GM23338 (cell line): ENCODE data around the gene VPREB3. TPM values are rescaled to one million over a fixed set of nuclear protein-coding genes. Genes with fewer than 3 reads are reported as not detected.

ENCODE experiments used
- ATAC-seq: fragments of 200-7000 bp; cut with Tn5 transposase; 3 replicates; pipeline ENCODE4 v1.9.1; 2020
- DNase-seq: peaks from one replicate; pipeline ENCODE4 v3.0.0-alpha.2; 2015; ENCODE audit warnings: low spot score
- H2AFZ ChIP-seq: fragments of 200-600 bp; sonication (generic); 2 replicates; pipeline ENCODE4 v1.8.0; 2016; ENCODE audit warnings: antibody characterized with exemption, mild to moderate bottlenecking, moderate library complexity
- H3F3A ChIP-seq: fragments of 200-600 bp; sonication (generic); replicated peaks from 2 replicates; pipeline ENCODE4 v1.8.0; 2017; ENCODE audit warnings: antibody characterized with exemption, mixed run types, low read depth
- H3K27ac ChIP-seq: fragments of 200-600 bp; sonication (generic); 2 replicates; pipeline ENCODE4 v1.6.1; 2016; ENCODE audit warnings: low read depth
- H3K27me3 ChIP-seq: fragments of 200-600 bp; sonication (generic); 2 replicates; pipeline ENCODE4 v1.8.0; 2016; ENCODE audit warnings: mild to moderate bottlenecking, mixed run types, moderate library complexity; ENCODE audit not compliant: insufficient read depth
- H3K36me3 ChIP-seq: fragments of 200-600 bp; sonication (generic); 2 replicates; pipeline ENCODE4 v1.8.0; 2016; ENCODE audit warnings: mild to moderate bottlenecking; ENCODE audit not compliant: insufficient read depth
- H3K4me1 ChIP-seq: fragments of 200-600 bp; sonication (generic); 2 replicates; pipeline ENCODE4 v1.8.0; 2016; ENCODE audit warnings: mild to moderate bottlenecking, moderate library complexity; ENCODE audit not compliant: insufficient read depth
- H3K4me2 ChIP-seq: fragments of 200-600 bp; sonication (generic); 2 replicates; pipeline ENCODE4 v1.7.1; 2017; ENCODE audit warnings: mixed run types
- H3K4me3 ChIP-seq: fragments of 200-600 bp; sonication (generic); 2 replicates; pipeline ENCODE4 v1.6.1; 2016; ENCODE audit warnings: mixed run types
- H3K79me2 ChIP-seq: fragments of 200-600 bp; sonication (generic); replicated peaks from 2 replicates; pipeline ENCODE4 v1.8.0; 2017; ENCODE audit warnings: mild to moderate bottlenecking; ENCODE audit not compliant: insufficient read depth
- H3K9me2 ChIP-seq: fragments of 200-600 bp; sonication (generic); 2 replicates; pipeline ENCODE4 v1.8.0; 2017; ENCODE audit not compliant: insufficient read depth
- H4K20me1 ChIP-seq: fragments of 200-600 bp; sonication (generic); replicated peaks from 2 replicates; pipeline ENCODE4 v1.8.0; 2017; ENCODE audit warnings: mild to moderate bottlenecking; ENCODE audit not compliant: insufficient read depth
- H3K27ac Mint-ChIP-seq: 2 replicates; pipeline ENCODE4 v1.8.0; 2020; ENCODE audit warnings: inconsistent platforms, mild to moderate bottlenecking, moderate library complexity, mixed read lengths
- H3K27me3 Mint-ChIP-seq: 3 replicates; pipeline ENCODE4 v1.8.0; 2022; ENCODE audit warnings: low read depth, mild to moderate bottlenecking, moderate library complexity, mixed read lengths, inconsistent platforms; ENCODE audit not compliant: insufficient read depth, poor library complexity
- H3K36me3 Mint-ChIP-seq: 3 replicates; pipeline ENCODE4 v1.8.0; 2021; ENCODE audit warnings: low read depth, mild to moderate bottlenecking, inconsistent platforms, moderate library complexity, mixed read lengths
- H3K4me1 Mint-ChIP-seq: 3 replicates; pipeline ENCODE4 v1.8.0; 2020; ENCODE audit warnings: mild to moderate bottlenecking, inconsistent platforms, mixed read lengths
- H3K4me3 Mint-ChIP-seq: 3 replicates; pipeline ENCODE4 v1.8.0; 2021; ENCODE audit warnings: moderate library complexity, mild to moderate bottlenecking, inconsistent platforms, mixed read lengths
- H3K9me3 Mint-ChIP-seq: 3 replicates; pipeline ENCODE4 v1.8.0; 2020; ENCODE audit warnings: moderate library complexity, mild to moderate bottlenecking, inconsistent platforms, mixed read lengths
- EZH2phosphoT487 ChIP-seq: fragments of 200-600 bp; sonication (generic); IDR thresholded peaks from one replicate; pipeline ENCODE4 v1.8.1; 2018; ENCODE audit warnings: antibody characterized with exemption; ENCODE audit not compliant: unreplicated experiment
- JUNB ChIP-seq: IDR thresholded peaks from one replicate; pipeline ENCODE4 v1.6.1; 2016; ENCODE audit warnings: antibody characterized with exemption; ENCODE audit not compliant: unreplicated experiment
- NANOG ChIP-seq: IDR thresholded peaks from 2 replicates; pipeline ENCODE4 v1.6.1; 2016; ENCODE audit warnings: antibody characterized with exemption, borderline replicate concordance
- ZNF462 ChIP-seq: fragments of 250-450 bp; sonication (Bioruptor Pico); IDR thresholded peaks from 2 replicates; pipeline ENCODE4 v1.5.0; 2020; ENCODE audit warnings: mild to moderate bottlenecking, moderate library complexity
- polyA plus RNA-seq: library from polyadenylated mRNA; unstranded; fragments of >200 nt; fragmentation: Nextera tagmentation; extraction: Ambion mirVana; gene quantifications from 2 replicates; pipeline ENCODE4 v1.2.1, GENCODE V29; 2016
- total RNA-seq: library from RNA; depleted of rRNA; stranded (reverse); fragments of >200 nt; shearing (Covaris generic); gene quantifications from 2 replicates; pipeline ENCODE4 v1.2.3, GENCODE V29; 2014
- TF ChIP-seq, protein P1 (sequence below): IDR thresholded peaks from 2 replicates; pipeline ENCODE4 v1.6.1; 2016; ENCODE audit warnings: antibody characterized with exemption

The VPREB3 gene
- total and polyA plus RNA-seq, 2 experiments from 2014 or later: 1.1 TPM; not detected in 1

DNA sequence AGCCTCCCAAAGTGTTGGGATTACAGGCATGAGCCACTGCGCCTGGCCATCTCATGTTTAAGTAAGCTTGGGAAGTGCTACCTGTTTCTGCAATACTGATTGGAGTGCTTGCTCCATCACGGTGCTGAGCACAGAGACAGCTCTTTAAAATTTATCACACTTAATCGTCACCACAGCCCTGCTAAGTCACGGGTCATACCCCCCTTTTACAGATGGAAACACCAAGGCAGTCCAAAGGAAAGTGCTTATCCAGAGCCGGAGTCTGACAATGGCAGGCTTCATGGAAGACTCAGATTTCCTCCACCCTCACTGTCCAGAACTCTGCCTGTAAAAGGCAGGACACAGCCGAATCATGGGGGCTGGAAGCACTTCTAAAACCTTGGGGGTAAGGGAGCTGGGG lies 5.8 kb upstream of the VPREB3 start (continued):
- TF ChIP-seq EZH2phosphoT487 (no peak), ZNF462 (CRISPR knock-in tag) (no peak)
- TF ChIP-seq, protein P1, sequence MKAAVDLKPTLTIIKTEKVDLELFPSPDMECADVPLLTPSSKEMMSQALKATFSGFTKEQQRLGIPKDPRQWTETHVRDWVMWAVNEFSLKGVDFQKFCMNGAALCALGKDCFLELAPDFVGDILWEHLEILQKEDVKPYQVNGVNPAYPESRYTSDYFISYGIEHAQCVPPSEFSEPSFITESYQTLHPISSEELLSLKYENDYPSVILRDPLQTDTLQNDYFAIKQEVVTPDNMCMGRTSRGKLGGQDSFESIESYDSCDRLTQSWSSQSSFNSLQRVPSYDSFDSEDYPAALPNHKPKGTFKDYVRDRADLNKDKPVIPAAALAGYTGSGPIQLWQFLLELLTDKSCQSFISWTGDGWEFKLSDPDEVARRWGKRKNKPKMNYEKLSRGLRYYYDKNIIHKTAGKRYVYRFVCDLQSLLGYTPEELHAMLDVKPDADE: no peak

GRCh38 chr22:23759566-23759965 lies 5.3 kb upstream of the VPREB3 start:
- H3F3A ChIP-seq: 0 out of 2 replicates have a peak, but pooled peaks cover 3% of the 10 kb centered on the region
- H3K4me3 ChIP-seq: no peak overlapping the region
- no peak for DNase-seq
- Mint-ChIP-seq H3K9me3 (no peaks in the 10 kb centered on the region), H3K27me3 (peaks cover 4% of the 10 kb centered on the region), H3K27ac (no peak overlapping the region), H3K4me1 (peaks cover 26% of the 10 kb centered on the region), H3K36me3 (no peaks in the 10 kb centered on the region), H3K4me3 (no peak overlapping the region)
- no peak overlapping the region for H3K4me2 ChIP-seq
- H3K79me2 ChIP-seq: no peaks in the 10 kb centered on the region
- no peaks in the 10 kb centered on the region for H4K20me1 ChIP-seq
- H3K27ac ChIP-seq: no peak overlapping the region
- no peak for ATAC-seq
- no peaks in the 10 kb centered on the region for H3K36me3 ChIP-seq
- H3K27me3 ChIP-seq: no peaks in the 10 kb centered on the region
- no peak overlapping the region for H2AFZ ChIP-seq
- H3K9me2 ChIP-seq: no peaks in the 10 kb centered on the region
- H3K4me1 ChIP-seq: peaks cover 29% of the 10 kb centered on the region
- no peak for TF ChIP-seq EZH2phosphoT487
- no peak for TF ChIP-seq NANOG
- TF ChIP-seq, protein P1: no peak
- no peak for TF ChIP-seq JUNB
